Kidney epithelial cell (primary cell): ENCODE measurements around the gene ABL2. TPM values are rescaled to one million over a fixed set of nuclear protein-coding genes. Genes with fewer than 3 reads are reported as not detected.

ENCODE experiments used
- DNase-seq: peaks from one replicate; pipeline ENCODE4 v3.0.0-alpha.2; 2010; ENCODE audit warnings: low read depth
- H3K27me3 ChIP-seq: 2 replicates; pipeline ENCODE4 v1.6.0; 2011; ENCODE audit warnings: low read length; ENCODE audit not compliant: control insufficient read depth, insufficient read depth
- H3K36me3 ChIP-seq: 2 replicates; pipeline ENCODE4 v1.5.1; 2011; ENCODE audit warnings: low read length; ENCODE audit not compliant: control insufficient read depth, insufficient read depth
- H3K4me3 ChIP-seq: 2 replicates; pipeline ENCODE4 v1.5.1; 2011; ENCODE audit warnings: low read depth, mild to moderate bottlenecking, control low read depth, low read length
- total RNA-seq: library from RNA; depleted of rRNA; stranded (reverse); fragments of >200 nt; gene quantifications from 2 replicates; pipeline ENCODE4 v1.2.3, GENCODE V29; 2015
- TF ChIP-seq, protein P1 (sequence below): IDR thresholded peaks from 2 replicates; pipeline ENCODE4 v1.5.1; 2011; ENCODE audit warnings: mild to moderate bottlenecking, moderate library complexity, low read length, control low read depth, inconsistent platforms; ENCODE audit not compliant: insufficient read depth, poor library complexity, severe bottlenecking

ABL2 gene
- total RNA-seq, 1 donor from 2014 or later, result 47.4 TPM

DNA sequence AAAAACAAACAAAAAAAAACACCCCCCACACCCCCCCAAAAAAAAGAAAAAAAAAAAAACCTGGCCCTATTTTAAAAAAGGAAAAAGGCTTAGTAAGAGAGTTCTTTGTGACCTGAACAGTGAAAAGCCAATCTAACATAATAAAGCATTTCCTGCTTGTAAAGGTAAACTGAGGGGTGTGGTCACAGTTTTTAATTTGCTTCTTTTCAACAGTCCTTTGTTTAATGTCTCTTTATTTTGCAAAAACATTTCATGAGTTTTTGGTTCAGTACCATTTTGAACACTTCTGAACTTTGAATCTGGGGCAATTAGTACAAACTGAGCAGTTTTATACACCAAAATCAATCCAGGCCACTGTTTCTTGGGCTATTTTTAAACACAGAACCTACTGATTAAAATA is 110.0 kb downstream of the ABL2 start:
- Histone ChIP-seq H3K4me3 (no peak overlapping the region), H3K36me3 (peaks cover 2% of the 10 kb centered on the region), H3K27me3 (no peaks in the 10 kb centered on the region)
- DNase-seq, result no peak
- TF ChIP-seq, protein P1, sequence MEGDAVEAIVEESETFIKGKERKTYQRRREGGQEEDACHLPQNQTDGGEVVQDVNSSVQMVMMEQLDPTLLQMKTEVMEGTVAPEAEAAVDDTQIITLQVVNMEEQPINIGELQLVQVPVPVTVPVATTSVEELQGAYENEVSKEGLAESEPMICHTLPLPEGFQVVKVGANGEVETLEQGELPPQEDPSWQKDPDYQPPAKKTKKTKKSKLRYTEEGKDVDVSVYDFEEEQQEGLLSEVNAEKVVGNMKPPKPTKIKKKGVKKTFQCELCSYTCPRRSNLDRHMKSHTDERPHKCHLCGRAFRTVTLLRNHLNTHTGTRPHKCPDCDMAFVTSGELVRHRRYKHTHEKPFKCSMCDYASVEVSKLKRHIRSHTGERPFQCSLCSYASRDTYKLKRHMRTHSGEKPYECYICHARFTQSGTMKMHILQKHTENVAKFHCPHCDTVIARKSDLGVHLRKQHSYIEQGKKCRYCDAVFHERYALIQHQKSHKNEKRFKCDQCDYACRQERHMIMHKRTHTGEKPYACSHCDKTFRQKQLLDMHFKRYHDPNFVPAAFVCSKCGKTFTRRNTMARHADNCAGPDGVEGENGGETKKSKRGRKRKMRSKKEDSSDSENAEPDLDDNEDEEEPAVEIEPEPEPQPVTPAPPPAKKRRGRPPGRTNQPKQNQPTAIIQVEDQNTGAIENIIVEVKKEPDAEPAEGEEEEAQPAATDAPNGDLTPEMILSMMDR, result no peak

DNA sequence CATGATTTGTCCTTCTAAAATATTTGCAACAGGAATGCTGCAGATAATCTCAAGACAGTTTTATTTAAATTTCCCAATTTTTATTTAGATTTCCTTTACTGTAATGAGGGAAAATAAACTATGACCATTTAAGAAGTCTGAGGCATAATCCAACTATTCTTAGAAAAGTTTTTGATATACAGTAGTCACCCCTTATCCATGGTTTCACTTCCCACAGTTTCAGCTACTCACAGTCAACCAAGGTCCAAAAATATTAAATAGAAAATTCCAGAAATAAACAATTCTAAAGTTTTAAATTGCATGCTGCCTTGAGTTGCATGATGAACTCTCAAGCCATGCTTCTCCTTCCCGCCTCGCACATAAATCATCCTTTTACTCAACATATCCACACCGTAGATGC is 114.3 kb downstream of the ABL2 start:
- peaks cover 2% of the 10 kb centered on the region for H3K36me3 ChIP-seq
- no peak for DNase-seq
- no peaks in the 10 kb centered on the region for H3K27me3 ChIP-seq
- TF ChIP-seq, protein P1, result no peak
- no peak overlapping the region for H3K4me3 ChIP-seq

DNA sequence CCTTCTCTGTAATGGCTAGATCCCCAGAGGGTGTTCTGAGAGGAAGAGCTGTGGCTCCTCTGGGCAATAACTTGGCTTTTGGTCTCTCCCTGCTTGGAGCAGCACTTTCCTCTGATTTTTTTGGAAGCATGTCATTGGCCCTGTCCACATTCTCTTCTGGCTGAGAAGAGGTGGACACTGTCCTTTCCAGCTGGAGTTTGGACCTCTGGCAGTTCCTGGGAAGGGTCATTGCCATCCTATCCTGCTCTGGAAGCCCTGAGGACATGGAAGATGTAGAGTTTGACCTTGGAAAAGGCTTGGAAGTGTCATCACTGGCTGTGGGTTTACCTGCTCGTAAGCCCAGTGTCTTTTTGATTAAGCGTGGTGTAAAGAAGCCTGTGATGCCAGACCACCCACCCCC is 120.8 kb downstream of the ABL2 start:
- Histone ChIP-seq H3K4me3 (no peak overlapping the region), H3K27me3 (no peaks in the 10 kb centered on the region), H3K36me3 (no peaks in the 10 kb centered on the region)
- TF ChIP-seq, protein P1, result no peak
- DNase-seq, result no peak

DNA sequence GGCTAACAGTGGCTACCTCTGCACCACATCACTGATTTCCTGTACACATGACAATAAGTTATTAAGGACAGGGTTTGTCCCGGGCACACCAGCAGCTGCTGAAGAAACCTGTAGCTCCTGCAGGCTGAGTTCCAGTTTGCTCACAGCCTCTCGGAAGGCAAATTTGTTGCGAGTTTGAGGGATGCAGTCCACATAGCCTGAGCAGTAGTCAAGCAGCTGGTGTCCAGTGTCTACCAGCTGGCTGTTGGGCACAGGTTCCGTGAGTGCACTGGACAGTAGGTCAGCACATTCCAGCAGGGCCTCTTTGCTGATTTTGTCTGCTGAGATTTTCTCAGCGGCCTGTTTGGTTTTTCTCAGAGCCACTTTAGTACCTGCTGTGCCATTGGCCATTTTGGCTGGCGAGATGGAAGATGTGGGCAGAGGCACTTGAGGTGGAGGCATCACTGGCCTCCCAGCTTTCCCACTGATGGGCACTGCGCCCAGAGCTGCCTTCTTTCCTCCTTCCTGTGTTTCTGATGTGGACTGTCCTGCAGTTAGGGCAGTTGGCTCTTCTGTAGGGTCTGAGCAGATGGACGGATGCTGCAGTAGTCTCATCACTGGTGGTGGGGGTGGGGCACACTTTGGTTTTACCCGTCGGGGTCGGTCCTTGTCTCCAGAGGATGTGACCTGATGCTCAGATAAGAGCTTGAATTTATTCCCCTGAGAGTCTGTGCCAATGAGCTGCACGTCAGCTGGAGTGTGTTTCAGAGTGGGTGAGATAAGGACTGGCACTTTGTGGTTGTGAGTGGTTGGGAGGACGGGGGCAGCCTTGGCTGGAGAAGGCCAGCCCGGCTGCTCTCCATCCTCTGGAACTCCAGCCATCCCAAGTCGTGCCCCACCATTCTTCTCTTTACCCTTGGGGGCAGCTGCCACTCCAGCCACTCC is 121.5 kb downstream of the ABL2 start:
- no peaks in the 10 kb centered on the region for H3K36me3 ChIP-seq
- no peak overlapping the region for H3K4me3 ChIP-seq
- TF ChIP-seq, protein P1, result no peak
- H3K27me3 ChIP-seq, result no peaks in the 10 kb centered on the region
- no peak for DNase-seq

DNA sequence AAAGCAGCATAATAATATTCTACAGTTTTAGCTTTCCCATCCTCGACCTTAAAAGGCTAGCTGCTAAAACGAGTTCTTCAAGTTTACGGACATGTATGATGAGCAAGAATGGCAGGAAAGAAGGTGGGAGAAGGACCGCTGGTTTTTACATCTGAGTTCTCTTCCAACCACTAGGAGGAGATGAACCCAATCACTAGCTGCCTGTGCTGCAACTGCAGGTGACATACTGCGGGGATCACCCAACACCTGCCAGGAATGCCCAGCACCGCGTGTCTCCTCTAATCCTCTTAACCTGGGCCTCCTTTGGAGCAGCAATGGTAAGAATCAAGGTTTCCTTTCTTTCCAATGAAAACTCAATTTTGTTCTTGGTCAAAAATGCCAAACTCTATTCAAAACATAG is 124.1 kb downstream of the ABL2 start:
- no peaks in the 10 kb centered on the region for H3K27me3 ChIP-seq
- no peaks in the 10 kb centered on the region for H3K36me3 ChIP-seq
- TF ChIP-seq, protein P1, result peak; percentile 62
- DNase-seq, result no peak
- no peak overlapping the region for H3K4me3 ChIP-seq
